ENCODE data around the gene PLCB1. TPM values are rescaled to one million over a fixed set of nuclear protein-coding genes. Genes with fewer than 3 reads are reported as not detected.

PLCB1 gene
- total RNA-seq, 1 experiment from 2014 or later = 4.4 TPM

GRCh38 chr20:8394308-8394945 is 262.4 kb downstream of the PLCB1 start:
- no peak overlapping the region for H3K4me2 ChIP-seq (ENCODE audit: low read length)
- no TSS peak for BruUV-seq (replicated peaks)
- peaks cover 5% of the 10 kb centered on the region; the same call in 1 of the 2 replicates for H3K27me3 ChIP-seq (ENCODE audit: low read length)
- DNase-seq (no peak), ATAC-seq (no peak)
- H3F3A ChIP-seq (ENCODE audit: low read length, unreplicated experiment) = no peaks in the 10 kb centered on the region
- H3K27ac ChIP-seq (ENCODE audit: low read length) = no peak overlapping the region
- H2AFZ ChIP-seq (ENCODE audit: low read length) = no peak overlapping the region
- ChIA-PET CTCF (no interaction called here), POLR2A (ENCODE audit: unreplicated experiment) (no interaction called here)
- H3K9ac ChIP-seq (ENCODE audit: low read length) = no peak overlapping the region
- H3K9me3 ChIP-seq (ENCODE audit: low read length) = no peaks in the 10 kb centered on the region
- H4K20me1 ChIP-seq (ENCODE audit: low read length) = no peaks in the 10 kb centered on the region
- H3K79me2 ChIP-seq (ENCODE audit: low read length) = no peaks in the 10 kb centered on the region
- H3K4me3 ChIP-seq (ENCODE audit: low read length) = no peak overlapping the region
- no peaks in the 10 kb centered on the region for H3K36me3 ChIP-seq (ENCODE audit: low read depth, low read length)
- H3K9me2 ChIP-seq (replicated peaks; ENCODE audit: low read length) = no peaks in the 10 kb centered on the region
- intact Hi-C loops (cut with micrococcal nuclease) = no loop called here
- no peaks in the 10 kb centered on the region for H3K4me1 ChIP-seq (ENCODE audit: insufficient read depth, low read length)
- TF ChIP-seq EZH2phosphoT487 (IDR thresholded peaks at IDR 0.05; ENCODE audit: borderline replicate concordance, low read length) (no peak), EZH2 (IDR thresholded peaks at IDR 0.05; ENCODE audit: low read length, unreplicated experiment) (no peak)
- TF ChIP-seq, protein P1, sequence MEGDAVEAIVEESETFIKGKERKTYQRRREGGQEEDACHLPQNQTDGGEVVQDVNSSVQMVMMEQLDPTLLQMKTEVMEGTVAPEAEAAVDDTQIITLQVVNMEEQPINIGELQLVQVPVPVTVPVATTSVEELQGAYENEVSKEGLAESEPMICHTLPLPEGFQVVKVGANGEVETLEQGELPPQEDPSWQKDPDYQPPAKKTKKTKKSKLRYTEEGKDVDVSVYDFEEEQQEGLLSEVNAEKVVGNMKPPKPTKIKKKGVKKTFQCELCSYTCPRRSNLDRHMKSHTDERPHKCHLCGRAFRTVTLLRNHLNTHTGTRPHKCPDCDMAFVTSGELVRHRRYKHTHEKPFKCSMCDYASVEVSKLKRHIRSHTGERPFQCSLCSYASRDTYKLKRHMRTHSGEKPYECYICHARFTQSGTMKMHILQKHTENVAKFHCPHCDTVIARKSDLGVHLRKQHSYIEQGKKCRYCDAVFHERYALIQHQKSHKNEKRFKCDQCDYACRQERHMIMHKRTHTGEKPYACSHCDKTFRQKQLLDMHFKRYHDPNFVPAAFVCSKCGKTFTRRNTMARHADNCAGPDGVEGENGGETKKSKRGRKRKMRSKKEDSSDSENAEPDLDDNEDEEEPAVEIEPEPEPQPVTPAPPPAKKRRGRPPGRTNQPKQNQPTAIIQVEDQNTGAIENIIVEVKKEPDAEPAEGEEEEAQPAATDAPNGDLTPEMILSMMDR (conservative IDR thresholded peaks at IDR 0.05; ENCODE audit: low read depth, low read length) = no peak

DNA sequence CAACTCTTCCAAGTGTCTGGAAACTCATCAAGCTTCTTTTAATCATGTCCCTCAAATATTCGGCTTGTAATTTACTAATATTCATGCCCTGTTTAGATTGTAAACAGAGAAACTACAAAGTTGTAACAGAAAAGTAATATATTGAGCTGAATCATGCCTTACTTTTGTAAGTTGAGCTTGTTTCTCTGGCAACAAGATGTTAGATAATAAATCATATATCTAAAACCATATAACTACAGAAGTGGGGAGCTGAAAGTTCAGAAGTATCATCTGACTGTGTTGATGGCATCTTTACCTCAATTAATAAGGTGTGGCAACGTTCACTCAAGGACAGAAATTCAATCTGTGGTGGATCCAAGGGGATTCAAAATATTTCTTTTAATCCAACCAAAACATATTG is 263.9 kb downstream of the PLCB1 start:
- Histone ChIP-seq H3K9ac (ENCODE audit: low read length) (no peak overlapping the region), H3F3A (ENCODE audit: low read length, unreplicated experiment) (no peaks in the 10 kb centered on the region), H3K9me3 (ENCODE audit: low read length) (no peaks in the 10 kb centered on the region), H3K27me3 (ENCODE audit: low read length) (peaks cover 5% of the 10 kb centered on the region; the same call in 1 of the 2 replicates), H3K27ac (ENCODE audit: low read length) (no peak overlapping the region), H3K4me2 (ENCODE audit: low read length) (no peak overlapping the region), H3K4me3 (ENCODE audit: low read length) (no peak overlapping the region), H3K4me1 (ENCODE audit: insufficient read depth, low read length) (no peaks in the 10 kb centered on the region), H3K36me3 (ENCODE audit: low read depth, low read length) (no peaks in the 10 kb centered on the region), H2AFZ (ENCODE audit: low read length) (no peak overlapping the region), H3K79me2 (ENCODE audit: low read length) (no peaks in the 10 kb centered on the region), H3K9me2 (replicated peaks; ENCODE audit: low read length) (no peaks in the 10 kb centered on the region), H4K20me1 (ENCODE audit: low read length) (no peaks in the 10 kb centered on the region)
- TF ChIP-seq EZH2phosphoT487 (IDR thresholded peaks at IDR 0.05; ENCODE audit: borderline replicate concordance, low read length) (no peak), EZH2 (IDR thresholded peaks at IDR 0.05; ENCODE audit: low read length, unreplicated experiment) (no peak)
- TF ChIP-seq, protein P1 (conservative IDR thresholded peaks at IDR 0.05; ENCODE audit: low read depth, low read length) = no peak
- no TSS peak for BruUV-seq (replicated peaks)
- DNase-seq (no peak), ATAC-seq (no peak)
- intact Hi-C loops (cut with micrococcal nuclease) = no loop called here
- POLR2A ChIA-PET (ENCODE audit: unreplicated experiment) = no interaction called here
- CTCF ChIA-PET = no interaction called here

GRCh38 chr20:8398263-8399051 is 266.4 kb downstream of the PLCB1 start:
- TF ChIP-seq, protein P1 (conservative IDR thresholded peaks at IDR 0.05; ENCODE audit: low read depth, low read length) = no peak; the same call in 1 of the 2 replicates
- TF ChIP-seq EZH2phosphoT487 (IDR thresholded peaks at IDR 0.05; ENCODE audit: borderline replicate concordance, low read length) = no peak
- no peak for TF ChIP-seq EZH2 (IDR thresholded peaks at IDR 0.05; ENCODE audit: low read length, unreplicated experiment)
- Histone ChIP-seq H3K9ac (ENCODE audit: low read length) (no peak overlapping the region), H3K9me2 (replicated peaks; ENCODE audit: low read length) (no peaks in the 10 kb centered on the region), H2AFZ (ENCODE audit: low read length) (no peak overlapping the region), H3K9me3 (ENCODE audit: low read length) (no peaks in the 10 kb centered on the region), H3K79me2 (ENCODE audit: low read length) (no peaks in the 10 kb centered on the region), H3F3A (ENCODE audit: low read length, unreplicated experiment) (no peaks in the 10 kb centered on the region), H4K20me1 (ENCODE audit: low read length) (peaks cover 5% of the 10 kb centered on the region; the same call in 1 of the 2 replicates), H3K27me3 (ENCODE audit: low read length) (peaks cover 10% of the 10 kb centered on the region; the same call in 1 of the 2 replicates), H3K36me3 (ENCODE audit: low read depth, low read length) (no peaks in the 10 kb centered on the region), H3K4me1 (ENCODE audit: insufficient read depth, low read length) (no peaks in the 10 kb centered on the region), H3K4me3 (ENCODE audit: low read length) (no peak overlapping the region), H3K4me2 (ENCODE audit: low read length) (no peak overlapping the region), H3K27ac (ENCODE audit: low read length) (no peak overlapping the region)
- no peak for DNase-seq
- intact Hi-C loops (cut with micrococcal nuclease) = no loop called here
- ChIA-PET CTCF (no interaction called here), POLR2A (ENCODE audit: unreplicated experiment) (interaction anchor here (0.6 kb wide), 1 partner anchor 711 kb away, joined by 3 read pairs; no protein-coding TSS in a partner anchor)
- ATAC-seq = no peak
- no TSS peak for BruUV-seq (replicated peaks)

All from PC-3 (cell line).